ENCODE data around the gene PKDCC.

- TF ChIP-seq EZH2 (IDR thresholded peaks at IDR 0.05; ENCODE audit: insufficient read depth, poor library complexity, severe bottlenecking) (no peak), EZH2phosphoT487 (IDR thresholded peaks at IDR 0.05; ENCODE audit: insufficient read depth, low read depth) (no peak)
These were observed 24.7 kb downstream of the PKDCC start for GRCh38 chr2:42072349-42073118.
